Ramos (cell line): ENCODE data around the gene DEK.
"Not testable (repeated sequence)": the region's sequence is repeated elsewhere in the genome, so short reads cannot be mapped to it uniquely, and the experiment has no call there.

Source experiments
- in situ Hi-C: fragments of 300-500 bp; cut with MboI; formaldehyde crosslinking; loops from one replicate; pipeline ENCODE4 v1.14.3; 2022; ENCODE audit warnings: low sequenced_read_pairs; ENCODE audit not compliant: unreplicated experiment

DEK gene, protein sequence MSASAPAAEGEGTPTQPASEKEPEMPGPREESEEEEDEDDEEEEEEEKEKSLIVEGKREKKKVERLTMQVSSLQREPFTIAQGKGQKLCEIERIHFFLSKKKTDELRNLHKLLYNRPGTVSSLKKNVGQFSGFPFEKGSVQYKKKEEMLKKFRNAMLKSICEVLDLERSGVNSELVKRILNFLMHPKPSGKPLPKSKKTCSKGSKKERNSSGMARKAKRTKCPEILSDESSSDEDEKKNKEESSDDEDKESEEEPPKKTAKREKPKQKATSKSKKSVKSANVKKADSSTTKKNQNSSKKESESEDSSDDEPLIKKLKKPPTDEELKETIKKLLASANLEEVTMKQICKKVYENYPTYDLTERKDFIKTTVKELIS

DNA sequence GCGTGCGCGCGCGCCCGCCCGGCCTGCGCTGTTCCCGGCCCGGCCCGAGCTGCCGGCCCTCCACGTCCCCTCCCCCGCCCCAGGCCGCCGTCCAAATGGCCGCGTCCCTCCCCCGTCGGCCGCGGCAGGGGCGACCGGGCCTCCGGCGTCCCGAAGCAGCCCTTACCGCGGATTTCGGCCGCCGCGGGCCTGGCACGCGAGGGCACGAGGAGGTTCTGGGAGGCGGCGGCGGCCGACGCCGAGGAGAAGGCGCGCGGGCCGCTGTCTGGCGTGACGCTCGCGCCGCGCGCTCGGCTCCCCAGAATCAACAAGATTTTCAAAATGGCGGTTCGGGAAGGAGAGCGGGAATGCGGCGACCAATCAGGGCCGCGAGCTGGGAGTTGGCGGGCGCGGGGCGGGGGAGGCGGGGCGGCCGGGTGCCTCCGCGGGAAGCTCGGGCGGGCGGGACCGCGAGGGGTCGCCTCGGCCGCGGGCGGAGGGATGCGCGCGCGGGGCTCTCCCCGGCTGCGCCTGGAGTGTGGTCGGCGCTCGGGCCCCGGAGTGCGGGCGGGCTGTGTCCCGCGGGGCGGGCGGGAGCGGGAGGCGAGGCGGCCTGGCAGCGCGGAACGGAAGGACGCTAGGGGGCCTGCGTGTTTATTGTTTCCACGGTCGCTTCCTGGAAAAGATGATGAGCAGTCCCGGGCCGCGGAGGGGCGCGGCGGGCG, at the start of gene DEK:
Gene DEK, minus strand, starts transcription at position 312 of the 704 bp plus-strand sequence. CDS start 543 bp downstream, outside the sequence.
- in situ Hi-C loops, result no loop called here

DNA sequence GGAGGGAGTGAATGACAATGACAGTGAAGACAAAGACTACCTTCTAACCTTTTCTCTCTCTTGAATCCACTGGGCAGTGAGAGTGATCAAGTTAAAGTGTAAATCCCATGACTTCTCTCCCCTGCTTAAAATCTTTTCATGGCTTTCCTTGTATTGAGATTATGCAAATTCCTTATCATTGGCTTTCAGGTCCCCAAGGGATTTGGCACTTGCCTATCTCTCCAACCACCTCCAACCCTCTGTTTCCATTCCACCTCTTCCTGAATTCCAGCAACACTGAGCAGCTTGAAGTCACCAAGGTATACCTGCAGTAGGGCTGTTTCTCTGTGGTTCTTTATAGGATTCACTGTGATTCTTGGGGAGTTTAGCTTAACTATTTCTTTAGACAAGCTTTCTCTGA, 48.0 kb upstream of the DEK start:
- in situ Hi-C loops, result no loop called here

GRCh38 chr6:18310010-18310409, 45.7 kb upstream of the DEK start:
- in situ Hi-C loops, result not testable (repeated sequence)

DNA sequence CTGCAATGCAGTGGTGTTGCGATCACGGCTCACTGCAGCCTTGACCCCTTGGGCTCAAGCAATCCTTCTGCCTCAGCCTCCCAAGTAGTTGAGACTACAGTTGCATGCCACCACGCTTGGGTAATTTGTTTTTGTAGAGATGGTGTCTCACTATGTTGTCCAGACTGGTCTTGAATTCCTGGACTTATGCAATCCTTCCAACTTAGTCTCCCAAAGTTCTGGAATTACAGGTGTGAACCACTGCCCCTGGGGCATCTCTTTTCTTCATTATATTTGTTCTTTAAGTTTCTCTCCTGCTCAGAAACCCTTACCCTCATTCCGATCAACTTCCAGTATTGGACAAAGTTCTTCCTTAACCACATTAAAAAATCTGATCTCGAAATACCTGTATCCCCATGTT, 44.7 kb upstream of the DEK start:
- in situ Hi-C loops, result no loop called here

- in situ Hi-C loops, result no loop called here
Measured at GRCh38 chr6:18308070-18308735, 43.9 kb upstream of the DEK start.

DNA sequence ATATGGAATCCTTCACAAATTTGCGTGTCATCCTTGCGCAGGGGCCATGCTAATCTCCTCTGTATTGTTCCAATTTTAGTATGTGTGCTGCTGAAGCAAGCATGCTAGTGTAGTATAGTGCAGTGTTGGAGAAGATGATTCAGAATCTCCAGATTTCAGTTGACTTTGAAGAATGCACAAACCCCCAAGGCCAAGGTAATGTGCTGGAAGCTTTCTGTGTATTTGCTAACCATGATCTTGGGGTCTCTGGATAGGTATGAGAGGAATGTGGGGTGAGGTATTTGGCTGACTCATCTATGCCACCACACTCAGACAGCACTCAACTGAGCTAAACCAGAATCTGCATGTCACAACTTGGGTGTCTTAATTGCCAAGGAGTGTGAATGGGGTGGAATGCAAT, 42.6 kb upstream of the DEK start:
- in situ Hi-C loops, result no loop called here

DNA sequence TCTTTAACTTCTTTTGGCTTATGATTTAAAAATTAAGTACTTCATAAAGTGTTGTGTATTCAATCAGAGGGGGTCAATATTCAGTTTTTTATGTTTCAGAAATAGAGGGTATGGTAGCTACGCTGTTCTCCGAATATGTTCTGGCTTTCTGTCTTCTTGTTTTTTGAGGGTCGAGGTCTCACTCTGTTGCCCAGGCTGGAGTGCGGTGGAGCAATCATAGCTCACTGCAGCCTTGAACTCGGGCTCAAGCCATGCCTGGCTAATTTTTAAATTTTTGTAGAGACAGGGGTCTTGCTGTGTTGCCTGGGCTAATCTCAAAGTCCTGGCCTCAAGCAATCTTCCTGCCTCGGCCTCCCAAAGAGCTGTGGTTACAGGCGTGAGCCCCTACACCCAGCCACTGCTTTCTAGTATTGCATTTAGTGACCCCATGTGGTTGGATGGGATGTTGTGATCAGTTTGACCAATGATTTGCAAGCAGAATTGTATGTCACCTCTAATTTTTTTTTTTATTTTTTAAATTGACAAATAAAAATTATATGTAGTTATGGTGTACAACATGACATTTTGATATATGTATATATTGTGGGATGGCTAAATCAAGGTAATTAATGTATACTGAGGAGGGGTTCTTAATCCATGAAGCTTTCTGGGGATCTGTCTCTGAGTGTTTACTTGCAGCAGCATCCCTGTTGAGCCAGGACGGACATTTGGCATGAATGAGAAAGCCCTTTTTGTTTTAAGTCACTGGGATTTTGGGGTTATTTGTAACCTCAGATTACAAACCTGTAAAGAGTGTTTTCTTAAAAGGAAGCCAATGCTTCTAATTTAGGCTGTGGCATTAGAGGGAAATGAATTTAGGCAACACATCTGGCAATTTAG, 38.5 kb upstream of the DEK start:
- in situ Hi-C loops, result no loop called here

- in situ Hi-C loops, result no loop called here
Measured at GRCh38 chr6:18293076-18293904, 29.0 kb upstream of the DEK start.

DNA sequence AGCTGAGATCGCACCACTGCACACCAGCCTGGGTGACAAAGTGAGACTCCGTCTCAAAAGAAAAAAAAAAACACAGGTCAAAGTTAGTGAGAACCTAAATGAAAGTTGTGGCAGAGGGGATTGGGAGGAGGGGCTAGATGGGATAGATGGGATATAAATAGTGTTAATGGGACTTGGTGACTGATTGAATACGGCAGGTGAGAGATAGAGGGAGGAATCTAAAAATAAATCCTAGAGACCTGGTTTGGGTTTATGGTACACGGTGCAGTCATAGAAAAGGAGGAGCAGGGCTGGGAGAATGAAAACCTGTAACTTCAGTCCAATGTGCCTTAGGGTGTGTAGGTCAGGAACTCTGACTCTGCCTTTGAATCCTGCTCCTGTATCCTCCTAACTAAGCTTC, 25.0 kb upstream of the DEK start:
- in situ Hi-C loops, result no loop called here

DNA sequence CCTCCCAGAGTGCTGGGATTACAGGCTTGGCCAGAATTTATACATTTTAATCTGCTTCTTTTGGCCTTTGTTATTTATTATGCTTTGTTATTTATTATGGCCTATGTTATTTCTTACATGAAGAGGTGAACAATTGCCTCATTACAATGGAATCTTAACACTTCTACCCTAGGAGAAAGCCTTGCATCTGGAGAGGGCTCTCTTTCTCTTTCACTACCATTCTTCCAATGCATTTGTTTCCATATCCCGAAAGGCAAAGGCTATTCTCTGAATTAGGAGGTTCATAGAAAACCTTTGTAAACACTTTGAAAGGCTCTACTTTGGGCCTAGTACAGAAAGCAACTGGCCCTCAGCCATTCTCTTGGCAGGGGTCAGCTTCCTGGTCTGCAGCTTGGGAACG, 19.9 kb upstream of the DEK start:
- in situ Hi-C loops, result no loop called here

DNA sequence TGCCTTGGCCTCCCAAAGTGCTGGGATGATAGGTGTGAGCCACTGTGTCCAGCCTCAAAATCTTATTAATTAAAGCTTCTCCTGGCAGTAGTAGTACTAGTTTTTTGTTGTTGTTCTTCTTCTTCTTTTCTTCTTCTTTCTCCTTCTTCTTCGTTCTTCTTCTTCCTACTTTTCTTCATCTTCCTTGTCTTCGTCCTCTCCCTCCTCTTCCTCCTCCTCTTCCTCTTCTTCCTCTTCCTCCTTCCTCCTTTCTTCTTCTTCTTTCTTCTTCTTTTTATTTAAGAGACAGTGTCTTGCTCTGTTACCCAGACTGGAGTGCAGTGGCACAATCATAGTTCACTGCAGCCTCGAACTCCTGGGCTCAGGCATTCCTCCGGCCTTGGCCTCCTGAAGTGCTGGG, 17.2 kb upstream of the DEK start:
- in situ Hi-C loops, result no loop called here

DNA sequence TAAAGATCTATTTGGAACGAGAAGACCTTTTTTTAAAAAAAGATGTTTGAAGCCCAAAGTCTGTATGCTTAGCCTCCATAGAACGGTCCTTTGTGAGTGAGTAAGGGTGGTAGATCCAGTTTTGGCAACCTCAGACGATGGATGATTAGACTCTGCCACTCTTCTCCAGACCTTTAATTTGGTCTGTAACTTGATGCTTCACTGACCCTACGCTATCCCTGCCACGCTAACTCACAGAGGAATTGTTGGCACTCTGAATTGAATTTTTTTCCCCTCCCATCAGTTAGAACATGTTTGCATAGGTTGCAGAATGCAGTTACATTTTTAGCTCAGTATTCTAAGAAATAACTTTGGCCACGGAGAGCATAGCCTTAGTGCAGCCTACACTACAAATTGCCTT, 15.8 kb upstream of the DEK start:
- in situ Hi-C loops, result no loop called here

GRCh38 chr6:18279422-18279821, 15.1 kb upstream of the DEK start:
- in situ Hi-C loops, result no loop called here

DNA sequence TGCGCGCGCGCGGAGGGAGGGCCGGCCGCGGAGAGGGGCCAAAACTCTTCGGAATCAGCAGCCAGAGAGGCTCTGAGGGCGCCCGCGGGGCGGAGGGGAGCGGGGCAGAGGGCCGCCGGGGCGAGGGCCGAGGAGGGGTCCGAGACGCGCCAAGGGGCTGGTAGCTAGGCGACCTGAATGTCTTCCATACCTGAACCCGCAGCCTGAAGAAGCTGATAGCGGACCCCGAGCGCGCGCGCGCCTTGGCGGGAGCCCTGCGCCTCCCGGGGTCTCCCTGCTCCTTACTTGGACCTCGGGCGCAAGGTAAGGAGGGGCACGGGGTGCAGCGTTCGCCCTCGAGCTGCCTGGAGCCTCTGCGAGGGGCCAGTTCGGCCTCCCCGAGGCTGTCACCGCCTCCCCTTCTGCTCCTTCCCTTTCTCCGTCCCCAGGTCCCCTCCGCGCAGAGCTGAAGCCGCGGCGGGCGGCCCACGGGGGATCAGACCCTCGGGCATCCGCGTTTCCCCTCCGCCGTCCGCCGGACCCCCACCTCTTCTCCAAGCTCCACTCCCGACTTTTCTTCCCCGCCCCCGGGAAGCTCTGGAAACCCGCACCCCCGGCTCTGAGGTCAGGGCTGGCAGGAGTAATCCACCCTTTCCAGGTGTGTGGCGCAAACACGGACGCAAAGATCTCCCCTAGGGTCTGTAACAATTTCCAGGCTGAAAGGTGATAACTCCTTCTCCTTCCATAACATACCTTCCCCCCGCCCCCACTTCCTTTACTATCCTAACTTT, 13.1 kb upstream of the DEK start:
- in situ Hi-C loops, result no loop called here

DNA sequence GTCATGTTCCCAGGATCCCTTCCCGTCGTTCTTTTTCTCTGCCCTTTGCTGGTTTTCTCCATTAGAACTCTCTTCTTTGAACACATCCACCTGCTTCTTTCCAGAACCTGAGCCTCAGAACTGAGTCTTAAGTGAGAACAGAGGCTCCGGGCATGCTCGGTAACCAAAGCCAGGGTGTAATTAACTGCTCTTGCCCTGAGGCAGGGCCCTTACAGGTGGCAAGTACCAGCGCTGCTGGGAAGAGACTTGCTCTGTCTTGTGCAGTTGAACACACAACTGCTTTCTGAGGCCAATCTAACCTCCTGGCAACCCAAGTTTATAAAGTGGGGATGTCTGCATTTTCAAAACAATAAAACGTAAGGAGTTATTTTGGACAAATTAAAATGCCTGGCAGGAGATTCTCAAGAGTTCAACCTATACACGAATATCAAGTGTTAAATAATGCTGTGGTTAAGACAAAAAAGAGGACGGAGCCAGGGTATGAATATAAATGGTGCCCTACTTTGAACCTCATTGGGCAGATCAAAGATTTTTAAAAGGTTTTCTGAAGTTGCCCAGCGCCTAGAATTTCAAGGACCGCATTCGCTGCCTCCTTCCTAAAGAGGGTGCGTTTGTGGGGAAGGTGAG, 12.4 kb upstream of the DEK start:
- in situ Hi-C loops, result no loop called here

DNA sequence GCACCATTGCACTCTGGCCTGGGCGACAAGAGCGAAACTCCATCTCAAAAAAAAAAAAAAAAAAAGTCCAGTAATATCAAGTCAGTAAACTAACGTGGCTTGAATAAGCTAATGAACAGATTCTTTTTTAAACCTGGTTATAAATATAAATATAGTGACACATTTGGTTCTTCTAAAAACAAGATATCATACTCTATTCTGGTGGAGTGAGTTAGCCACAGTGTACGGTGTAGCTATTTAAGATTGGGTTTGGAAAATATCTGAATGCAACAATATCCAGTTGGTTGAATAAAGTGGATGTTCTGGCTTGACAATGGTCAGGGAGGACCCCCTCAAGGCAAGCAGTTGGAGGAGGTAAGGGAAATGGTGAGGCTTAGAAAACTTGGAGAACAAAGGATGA, 5.9 kb upstream of the DEK start:
- in situ Hi-C loops, result no loop called here

DNA sequence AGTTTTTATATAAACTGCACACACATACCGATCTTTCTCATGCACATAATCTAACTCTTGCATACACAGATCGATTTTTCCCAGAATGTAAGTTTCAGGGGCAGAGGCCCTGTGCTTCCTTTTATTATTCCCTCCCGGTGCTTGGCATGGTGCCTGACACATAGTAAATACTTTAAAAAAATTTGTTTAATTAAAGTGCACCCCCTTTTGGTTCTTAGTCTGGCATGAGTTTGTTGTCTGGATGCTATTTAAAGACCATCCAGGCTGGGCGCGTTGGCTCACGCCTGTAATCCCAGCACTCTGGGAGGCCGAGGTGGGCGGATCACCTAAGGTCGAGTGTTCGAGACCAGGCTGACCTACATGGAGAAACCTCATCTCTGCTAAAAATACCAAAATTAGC, 5.4 kb upstream of the DEK start:
- in situ Hi-C loops, result no loop called here

DNA sequence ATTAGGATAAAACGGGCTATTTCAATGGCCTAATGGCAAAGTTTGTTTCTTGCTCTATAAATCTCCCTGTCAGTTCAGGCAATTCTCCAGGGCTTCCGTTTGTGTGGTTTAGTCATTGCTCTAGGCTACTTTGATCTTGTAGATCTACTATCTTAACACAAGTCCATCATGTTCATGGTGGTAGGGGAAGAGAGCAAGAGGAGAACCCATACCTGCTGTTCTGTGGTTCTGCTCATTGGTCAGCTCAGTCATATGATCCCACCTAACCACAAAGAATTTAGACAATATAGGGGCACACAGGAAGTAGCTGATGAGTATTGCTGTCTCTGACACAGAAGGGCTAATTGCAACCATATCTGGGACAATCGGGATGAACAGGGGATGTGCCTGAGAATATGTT, 4.9 kb upstream of the DEK start:
- in situ Hi-C loops, result no loop called here
